ENCODE data around the gene SCN2B.

DNA sequence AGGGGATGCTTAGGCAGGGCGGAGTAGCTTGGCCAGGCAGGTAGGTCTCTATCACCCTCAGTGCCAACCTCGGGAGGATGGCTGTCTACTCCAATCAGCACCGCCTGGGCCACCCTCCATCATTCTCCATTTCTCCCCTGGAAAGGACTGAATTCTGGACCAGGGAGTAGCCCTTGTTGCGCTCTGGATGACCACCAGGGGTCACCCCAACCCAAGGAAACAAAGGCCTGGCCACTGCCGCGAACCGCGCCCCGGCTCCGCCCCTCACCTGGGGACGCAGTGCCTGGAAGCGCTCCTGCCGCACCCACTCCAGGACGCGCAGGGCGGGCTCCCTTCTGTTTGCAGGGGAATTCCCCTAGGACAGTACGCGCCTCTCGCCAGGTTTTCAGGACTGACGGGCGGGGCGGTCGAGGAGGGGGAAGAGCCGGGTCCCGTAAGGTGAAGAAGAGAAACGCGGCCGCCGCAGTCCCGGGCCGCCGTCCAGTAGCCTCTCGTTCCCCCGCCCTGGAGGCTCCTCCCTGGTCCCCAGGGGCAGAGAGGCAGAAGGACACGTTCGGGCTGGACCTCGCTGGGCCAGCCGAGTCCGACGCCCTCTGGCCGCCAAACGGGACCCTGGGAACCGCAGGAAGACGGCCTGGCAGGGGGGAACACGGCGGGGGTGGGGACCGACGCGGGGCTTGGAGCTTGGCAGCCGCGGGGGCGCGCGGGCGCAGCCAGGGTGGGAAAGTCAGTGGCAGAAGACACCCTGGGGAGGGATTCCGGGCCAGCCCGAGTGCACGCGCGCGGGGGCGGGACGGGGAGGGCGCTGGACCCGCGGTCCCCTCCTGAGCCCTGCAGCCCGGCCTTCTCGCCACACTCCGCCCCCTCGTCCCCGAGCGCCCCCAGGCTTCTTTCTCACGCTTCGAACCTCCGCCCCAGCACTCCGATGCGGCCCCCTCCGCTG lies 30.9 kb downstream of the SCN2B start:
- TF ChIP-seq, protein P1, sequence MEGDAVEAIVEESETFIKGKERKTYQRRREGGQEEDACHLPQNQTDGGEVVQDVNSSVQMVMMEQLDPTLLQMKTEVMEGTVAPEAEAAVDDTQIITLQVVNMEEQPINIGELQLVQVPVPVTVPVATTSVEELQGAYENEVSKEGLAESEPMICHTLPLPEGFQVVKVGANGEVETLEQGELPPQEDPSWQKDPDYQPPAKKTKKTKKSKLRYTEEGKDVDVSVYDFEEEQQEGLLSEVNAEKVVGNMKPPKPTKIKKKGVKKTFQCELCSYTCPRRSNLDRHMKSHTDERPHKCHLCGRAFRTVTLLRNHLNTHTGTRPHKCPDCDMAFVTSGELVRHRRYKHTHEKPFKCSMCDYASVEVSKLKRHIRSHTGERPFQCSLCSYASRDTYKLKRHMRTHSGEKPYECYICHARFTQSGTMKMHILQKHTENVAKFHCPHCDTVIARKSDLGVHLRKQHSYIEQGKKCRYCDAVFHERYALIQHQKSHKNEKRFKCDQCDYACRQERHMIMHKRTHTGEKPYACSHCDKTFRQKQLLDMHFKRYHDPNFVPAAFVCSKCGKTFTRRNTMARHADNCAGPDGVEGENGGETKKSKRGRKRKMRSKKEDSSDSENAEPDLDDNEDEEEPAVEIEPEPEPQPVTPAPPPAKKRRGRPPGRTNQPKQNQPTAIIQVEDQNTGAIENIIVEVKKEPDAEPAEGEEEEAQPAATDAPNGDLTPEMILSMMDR (IDR thresholded peaks at IDR 0.05), result peak; percentile 91
- TF ChIP-seq SMC3 (IDR thresholded peaks at IDR 0.05; ENCODE audit: low read depth, low read length), result peak; percentile 91
- no peak for TF ChIP-seq GABPA (IDR thresholded peaks at IDR 0.05; ENCODE audit: low read depth)
- no peak for TF ChIP-seq SIN3A (IDR thresholded peaks at IDR 0.05; ENCODE audit: borderline replicate concordance, low read depth, low read length)
- TF ChIP-seq JUND (IDR thresholded peaks at IDR 0.05), result no peak
- no peak for TF ChIP-seq NFIC (IDR thresholded peaks at IDR 0.05; ENCODE audit: borderline replicate concordance)
- TF ChIP-seq, protein P2, sequence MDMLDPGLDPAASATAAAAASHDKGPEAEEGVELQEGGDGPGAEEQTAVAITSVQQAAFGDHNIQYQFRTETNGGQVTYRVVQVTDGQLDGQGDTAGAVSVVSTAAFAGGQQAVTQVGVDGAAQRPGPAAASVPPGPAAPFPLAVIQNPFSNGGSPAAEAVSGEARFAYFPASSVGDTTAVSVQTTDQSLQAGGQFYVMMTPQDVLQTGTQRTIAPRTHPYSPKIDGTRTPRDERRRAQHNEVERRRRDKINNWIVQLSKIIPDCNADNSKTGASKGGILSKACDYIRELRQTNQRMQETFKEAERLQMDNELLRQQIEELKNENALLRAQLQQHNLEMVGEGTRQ (IDR thresholded peaks at IDR 0.05; ENCODE audit: borderline replicate concordance, low read depth, low read length), result no peak

All from SK-N-SH (cell line).